Chondrocyte (in vitro differentiated cells): ENCODE data around the gene CIDEC. TPM values are rescaled to one million over a fixed set of nuclear protein-coding genes. Genes with fewer than 3 reads are reported as not detected.
"Not testable (repeated sequence)": the region's sequence is repeated elsewhere in the genome, so short reads cannot be mapped to it uniquely, and the experiment has no call there.

Experiments
- DNase-seq: peaks from one replicate; pipeline ENCODE4 v3.0.0; 2021; ENCODE audit warnings: mixed read lengths, low spot score
- H3K27ac Mint-ChIP-seq: one replicate; pipeline ENCODE4 v1.8.0; 2021; ENCODE audit warnings: mild to moderate bottlenecking, moderate library complexity, mixed read lengths; ENCODE audit not compliant: unreplicated experiment
- H3K27me3 Mint-ChIP-seq: 2 replicates; pipeline ENCODE4 v1.8.0; 2021; ENCODE audit warnings: low read depth, mixed read lengths
- H3K36me3 Mint-ChIP-seq: 2 replicates; pipeline ENCODE4 v1.8.0; 2021; ENCODE audit warnings: low read depth, mixed read lengths
- H3K4me1 Mint-ChIP-seq: 2 replicates; pipeline ENCODE4 v1.8.0; 2021; ENCODE audit warnings: low read depth, mild to moderate bottlenecking, mixed read lengths
- H3K4me3 Mint-ChIP-seq: one replicate; pipeline ENCODE4 v1.8.0; 2021; ENCODE audit warnings: mild to moderate bottlenecking, moderate library complexity, mixed read lengths; ENCODE audit not compliant: unreplicated experiment
- H3K9me3 Mint-ChIP-seq: 2 replicates; pipeline ENCODE4 v1.8.0; 2021; ENCODE audit warnings: low read depth, mixed read lengths
- CTCF ChIP-seq: fragments of 200-600 bp; sonication (generic); IDR thresholded peaks from 2 replicates; pipeline ENCODE4 v1.5.0; 2021; ENCODE audit warnings: antibody characterized with exemption, mild to moderate bottlenecking, moderate library complexity
- total RNA-seq: library from RNA; stranded (reverse); gene quantifications from 3 replicates; pipeline ENCODE4 v1.2.1, GENCODE V29; 2021

Gene CIDEC
- total RNA-seq, 1 donor from 2014 or later: not detected

GRCh38 chr3:9878700-9879099 is 1.4 kb downstream of the CIDEC start:
- H3K4me3 Mint-ChIP-seq: no peak overlapping the region
- DNase-seq: no peak
- H3K9me3 Mint-ChIP-seq: no peaks in the 10 kb centered on the region
- no peak for TF ChIP-seq CTCF
- H3K27me3 Mint-ChIP-seq: no peaks in the 10 kb centered on the region
- no peak overlapping the region for H3K27ac Mint-ChIP-seq
- H3K4me1 Mint-ChIP-seq: no peaks in the 10 kb centered on the region
- no peaks in the 10 kb centered on the region for H3K36me3 Mint-ChIP-seq

- TF ChIP-seq CTCF: no peak
- Mint-ChIP-seq H3K27me3 (no peaks in the 10 kb centered on the region), H3K9me3 (no peaks in the 10 kb centered on the region), H3K36me3 (no peaks in the 10 kb centered on the region), H3K27ac (no peak overlapping the region), H3K4me1 (no peaks in the 10 kb centered on the region), H3K4me3 (no peak overlapping the region)
- DNase-seq: no peak
Measured at GRCh38 chr3:9876991-9877390, 3.1 kb downstream of the CIDEC start.

- not testable (repeated sequence) for H3K27me3 Mint-ChIP-seq, H3K27ac Mint-ChIP-seq, H3K9me3 Mint-ChIP-seq, H3K4me1 Mint-ChIP-seq, H3K36me3 Mint-ChIP-seq, H3K4me3 Mint-ChIP-seq, DNase-seq
Measured at GRCh38 chr3:9876255-9876654, 3.8 kb downstream of the CIDEC start.

- H3K9me3 Mint-ChIP-seq: no peaks in the 10 kb centered on the region
- H3K36me3 Mint-ChIP-seq: no peaks in the 10 kb centered on the region
- H3K27ac Mint-ChIP-seq: no peak overlapping the region
- no peak for TF ChIP-seq CTCF
- no peak overlapping the region for H3K4me3 Mint-ChIP-seq
- H3K4me1 Mint-ChIP-seq: no peaks in the 10 kb centered on the region
- no peak for DNase-seq
- H3K27me3 Mint-ChIP-seq: no peaks in the 10 kb centered on the region
Measured at GRCh38 chr3:9875448-9875847, 4.6 kb downstream of the CIDEC start.

GRCh38 chr3:9872067-9872466 is 8.0 kb downstream of the CIDEC start:
- not testable (repeated sequence) for H3K4me3 Mint-ChIP-seq, H3K27ac Mint-ChIP-seq, DNase-seq, H3K4me1 Mint-ChIP-seq, H3K27me3 Mint-ChIP-seq, H3K36me3 Mint-ChIP-seq, H3K9me3 Mint-ChIP-seq

- Mint-ChIP-seq H3K36me3 (no peaks in the 10 kb centered on the region), H3K27me3 (no peaks in the 10 kb centered on the region), H3K27ac (no peak overlapping the region), H3K9me3 (no peaks in the 10 kb centered on the region), H3K4me3 (no peak overlapping the region), H3K4me1 (no peaks in the 10 kb centered on the region)
- DNase-seq: no peak
- no peak for TF ChIP-seq CTCF
Measured at GRCh38 chr3:9870978-9871377, 9.1 kb downstream of the CIDEC start.
